GM10847 (cell line): ENCODE results near the gene INSYN2B.

Experiments used
- POLR2A ChIP-seq: IDR thresholded peaks from 2 replicates; pipeline ENCODE4 v1.6.1; 2011; ENCODE audit not compliant: insufficient read length; ENCODE audit errors: extremely low read depth

Gene INSYN2B

GRCh38 chr5:169980418-169981053 lies at the start of gene INSYN2B:
Gene INSYN2B (minus strand): TSS chr5:169980495. CDS start chr5:169883898, 96,597 bp downstream.
- TF ChIP-seq POLR2A = no peak

GRCh38 chr5:170028124-170028523 lies 47.8 kb upstream of the INSYN2B start:
- TF ChIP-seq POLR2A = no peak

- no peak for TF ChIP-seq POLR2A
Measured at GRCh38 chr5:170025853-170026252, 45.6 kb upstream of the INSYN2B start.

- no peak for TF ChIP-seq POLR2A
Measured at GRCh38 chr5:170021506-170021905, 41.2 kb upstream of the INSYN2B start.

GRCh38 chr5:170020423-170020822 lies 40.1 kb upstream of the INSYN2B start:
- no peak for TF ChIP-seq POLR2A

DNA sequence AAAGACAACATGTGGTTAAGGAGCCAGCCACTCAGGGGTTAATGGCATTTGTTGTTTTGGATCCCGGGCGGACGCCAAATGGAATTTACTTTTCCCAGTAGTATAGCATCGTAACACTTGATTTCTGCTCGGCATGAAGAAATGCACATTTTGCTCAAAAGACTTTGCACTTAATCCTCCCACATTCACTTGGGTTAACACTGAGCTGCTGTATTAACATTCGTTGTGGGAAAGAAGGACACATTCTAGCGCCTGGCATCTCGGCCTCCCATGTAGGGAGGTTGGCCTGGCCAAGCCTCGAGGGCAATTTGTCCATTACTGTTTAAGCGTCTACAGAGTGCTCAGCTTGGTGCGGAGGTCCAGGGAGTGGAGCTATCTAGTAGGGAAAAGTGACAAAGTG lies 32.3 kb upstream of the INSYN2B start:
- no peak for TF ChIP-seq POLR2A

DNA sequence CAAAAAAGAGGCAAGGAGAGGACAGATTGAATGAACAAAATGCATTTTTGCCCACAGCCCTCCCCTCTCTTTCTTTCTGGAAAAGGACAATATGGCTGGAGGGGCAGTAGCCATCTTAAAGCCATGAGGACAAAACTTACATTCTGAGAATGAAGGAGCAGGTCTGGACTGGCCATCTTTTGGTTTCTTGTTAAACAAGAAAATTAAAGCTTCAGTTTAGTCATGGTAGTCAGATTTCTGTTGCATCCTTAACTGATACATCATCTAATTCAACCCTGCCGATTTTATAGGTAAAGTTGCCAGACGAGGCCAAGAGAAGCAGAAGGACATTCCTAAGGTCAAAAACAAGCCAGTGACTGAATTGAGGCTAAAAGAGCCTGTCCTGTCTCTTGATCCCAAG lies 31.5 kb upstream of the INSYN2B start:
- no peak for TF ChIP-seq POLR2A

- TF ChIP-seq POLR2A = no peak
Measured at GRCh38 chr5:170010595-170010994, 30.3 kb upstream of the INSYN2B start.

DNA sequence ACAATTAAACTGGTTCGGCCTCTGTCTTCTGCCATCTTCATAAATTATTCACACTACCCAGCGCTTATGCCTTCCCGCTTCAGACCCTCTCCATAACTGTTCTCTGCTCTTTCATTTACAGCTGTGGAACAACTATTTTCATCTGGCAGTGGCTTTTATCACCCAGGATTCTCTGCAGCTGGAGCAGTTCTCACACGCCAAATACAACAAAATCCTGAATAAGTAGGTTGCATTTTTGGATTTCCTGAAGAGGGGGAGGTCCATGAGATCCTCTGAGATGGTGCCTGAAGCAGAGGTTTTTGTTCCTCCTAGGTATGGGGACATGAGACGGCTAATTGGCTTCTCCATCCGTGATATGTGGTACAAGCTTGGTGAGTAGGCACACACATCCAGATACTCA lies 28.1 kb upstream of the INSYN2B start:
- TF ChIP-seq POLR2A = no peak

DNA sequence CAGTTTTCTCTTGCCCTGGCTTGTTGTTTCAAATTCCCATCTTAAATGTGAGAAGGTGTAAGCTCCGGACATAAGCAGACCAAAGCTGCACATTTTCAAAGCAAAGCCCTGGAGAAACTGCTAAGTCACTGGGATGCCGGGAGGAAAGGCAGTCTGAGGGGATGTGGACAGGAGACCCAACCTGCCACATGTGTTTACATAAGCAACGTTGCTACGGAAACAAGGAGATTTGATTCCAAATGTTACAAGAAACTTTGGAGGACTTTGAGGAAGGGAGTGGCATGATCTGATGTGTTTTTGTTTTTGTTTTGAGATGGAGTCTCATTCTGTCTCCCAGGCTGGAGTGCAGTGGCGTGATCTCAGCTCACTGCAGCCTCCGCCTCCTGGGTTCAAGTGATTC lies 25.7 kb upstream of the INSYN2B start:
- TF ChIP-seq POLR2A = no peak

GRCh38 chr5:170000155-170000554 lies 19.9 kb upstream of the INSYN2B start:
- TF ChIP-seq POLR2A = no peak

GRCh38 chr5:169999621-170000020 lies 19.3 kb upstream of the INSYN2B start:
- no peak for TF ChIP-seq POLR2A

DNA sequence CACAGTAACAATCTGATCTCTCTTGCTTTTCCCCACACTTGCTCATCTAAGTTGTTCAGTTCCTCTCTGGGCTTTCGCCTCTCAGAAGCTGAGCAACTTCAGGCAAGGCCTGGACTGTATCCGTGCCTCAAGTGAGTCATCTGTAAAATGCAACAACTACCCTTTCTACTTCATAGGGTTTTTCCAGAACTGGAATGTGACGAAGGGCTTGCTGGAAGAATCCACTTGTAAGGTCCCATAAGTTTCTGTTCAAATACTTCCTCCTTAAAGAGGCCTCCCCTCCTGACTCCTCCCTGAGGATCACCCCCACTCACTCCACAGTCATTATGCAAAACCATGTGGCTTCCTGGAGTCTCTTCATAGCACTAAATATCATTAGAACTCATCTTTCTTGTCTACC lies 17.5 kb upstream of the INSYN2B start:
- no peak for TF ChIP-seq POLR2A

DNA sequence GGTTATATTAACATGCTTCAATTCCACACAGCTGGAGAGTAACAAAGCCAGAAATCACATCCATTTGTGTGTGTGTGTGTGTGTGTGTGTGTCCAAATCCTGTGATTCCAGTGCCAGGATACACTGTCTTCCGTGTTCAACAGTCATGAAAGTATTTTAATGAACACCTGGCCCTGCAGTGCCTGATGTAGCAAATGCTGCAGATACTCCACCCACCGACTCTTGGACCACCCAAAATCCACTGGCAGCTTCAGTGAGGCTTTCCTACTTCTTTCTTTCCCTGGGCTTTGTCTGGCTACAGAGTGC lies 13.1 kb upstream of the INSYN2B start:
- no peak for TF ChIP-seq POLR2A

- no peak for TF ChIP-seq POLR2A
Measured at GRCh38 chr5:169992789-169993484, 12.6 kb upstream of the INSYN2B start.

GRCh38 chr5:169991115-169991869 lies 11.0 kb upstream of the INSYN2B start:
- TF ChIP-seq POLR2A = no peak

DNA sequence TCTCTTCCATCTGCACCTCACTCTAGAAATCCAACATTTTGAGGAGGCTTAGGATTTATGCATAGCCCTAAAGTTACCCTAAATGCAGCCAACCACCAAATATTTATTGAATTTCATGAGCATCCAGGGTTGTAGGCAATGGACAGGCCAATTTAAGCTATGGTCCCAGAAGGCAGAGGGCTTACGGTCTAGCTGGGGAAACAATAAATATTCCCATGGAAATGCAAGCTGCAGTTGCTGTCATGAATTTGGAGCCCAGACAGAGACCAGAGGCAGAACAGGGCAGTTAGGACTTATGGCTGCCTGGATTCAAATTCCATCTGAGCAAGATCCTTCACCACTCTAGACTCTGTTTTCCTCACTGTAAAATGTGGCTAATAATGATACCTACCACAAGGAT lies 9.1 kb upstream of the INSYN2B start:
- TF ChIP-seq POLR2A = no peak

DNA sequence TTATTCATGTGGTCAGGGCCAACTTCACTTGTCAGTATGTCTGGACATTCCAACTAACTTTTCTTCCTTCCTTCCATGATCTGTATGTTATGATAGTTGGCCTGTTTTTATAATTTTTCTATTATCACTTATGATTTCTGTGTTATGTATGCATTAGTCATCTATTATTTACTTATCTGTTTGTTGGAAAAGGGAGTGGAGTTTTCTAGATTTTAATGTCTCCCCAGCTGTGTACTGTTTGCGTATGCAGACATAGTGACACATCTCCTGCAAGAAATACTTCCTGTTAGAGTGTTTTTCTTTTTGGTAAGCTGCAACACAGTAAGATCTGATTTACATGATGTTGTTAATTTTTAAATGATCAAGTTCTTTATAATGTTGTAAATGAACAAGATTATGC lies 8.7 kb upstream of the INSYN2B start:
- no peak for TF ChIP-seq POLR2A
